Measurements from ENCODE around the gene ASB1.

Gene ASB1, protein sequence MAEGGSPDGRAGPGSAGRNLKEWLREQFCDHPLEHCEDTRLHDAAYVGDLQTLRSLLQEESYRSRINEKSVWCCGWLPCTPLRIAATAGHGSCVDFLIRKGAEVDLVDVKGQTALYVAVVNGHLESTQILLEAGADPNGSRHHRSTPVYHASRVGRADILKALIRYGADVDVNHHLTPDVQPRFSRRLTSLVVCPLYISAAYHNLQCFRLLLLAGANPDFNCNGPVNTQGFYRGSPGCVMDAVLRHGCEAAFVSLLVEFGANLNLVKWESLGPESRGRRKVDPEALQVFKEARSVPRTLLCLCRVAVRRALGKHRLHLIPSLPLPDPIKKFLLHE

GRCh38 chr2:238426568-238427434 is at the start of gene ASB1:
Gene ASB1 (plus strand): TSS chr2:238426927. CDS start chr2:238427071, 144 bp downstream.
- in situ Hi-C loops (cut with MboI; ENCODE audit: low pct_unique_long_range_greater_than_20kb, low sequenced_read_pairs) = no loop called here
- peak; percentile 84 for DNase-seq

DNA sequence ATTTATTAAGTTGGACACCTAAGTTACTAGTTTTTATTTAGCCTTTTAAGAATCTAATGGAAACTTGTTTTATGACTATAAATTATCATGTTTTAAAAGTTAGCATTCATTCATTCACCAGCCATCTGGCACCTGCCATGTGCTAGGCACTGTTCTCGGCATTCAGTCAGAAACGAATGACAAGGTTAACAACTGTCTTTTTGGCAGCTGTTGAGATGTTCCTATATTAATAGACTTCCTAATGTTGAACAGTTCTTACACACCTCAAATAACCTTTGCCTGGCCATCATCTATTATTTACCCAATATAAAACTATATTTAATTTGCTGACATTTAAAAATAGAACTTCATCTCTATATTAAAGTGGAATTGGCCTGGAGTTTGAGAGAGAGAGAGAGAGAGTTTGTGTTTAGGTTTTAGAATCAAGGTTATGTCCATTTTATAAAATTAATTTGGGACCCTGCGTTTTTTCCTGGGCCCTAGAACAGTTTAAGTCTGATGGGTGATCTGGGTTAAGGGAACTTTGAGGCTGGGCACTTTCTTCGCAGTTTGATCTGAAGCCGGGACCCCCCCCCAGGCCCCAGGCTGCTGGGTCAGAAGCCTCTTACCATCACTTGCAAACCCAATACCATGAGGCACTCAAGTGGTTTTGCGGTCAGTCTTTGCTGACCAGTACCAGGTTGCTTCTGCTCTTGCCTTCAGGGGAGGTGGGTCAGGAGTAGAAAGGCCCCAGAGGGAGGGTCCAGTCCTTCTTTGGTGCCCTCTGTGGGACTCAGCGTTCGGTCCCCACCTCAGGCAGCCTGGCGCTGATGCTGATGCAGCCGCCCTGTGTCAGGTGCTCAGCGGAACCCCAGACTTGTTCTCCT is 48.3 kb upstream of the ASB1 start:
- in situ Hi-C loops (cut with MboI; ENCODE audit: low pct_unique_long_range_greater_than_20kb, low sequenced_read_pairs) = no loop called here
- no peak for DNase-seq

- in situ Hi-C loops (cut with MboI; ENCODE audit: low pct_unique_long_range_greater_than_20kb, low sequenced_read_pairs) = no loop called here
- DNase-seq = peak; percentile 74
Observed at GRCh38 chr2:238379096-238379810, 47.5 kb upstream of the ASB1 start.

DNA sequence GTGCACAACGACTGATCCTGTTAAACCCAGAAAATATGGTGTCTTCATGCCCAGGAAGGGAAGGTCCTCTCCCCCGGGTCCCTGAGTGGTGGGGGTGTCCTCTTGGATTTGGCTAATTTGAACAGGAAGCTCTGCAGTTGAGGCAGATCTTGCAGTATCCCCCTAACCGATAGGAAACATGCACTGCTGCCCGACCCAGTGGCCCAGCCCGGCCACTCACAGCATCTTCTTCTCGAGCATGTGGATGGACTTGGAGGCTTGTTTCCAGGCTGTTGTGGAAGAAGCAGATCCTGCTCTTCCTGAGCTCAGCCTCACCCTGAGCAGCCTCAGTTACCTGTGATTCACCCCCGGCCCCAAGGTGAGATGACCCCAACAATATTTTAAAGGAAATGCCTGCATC is 46.4 kb upstream of the ASB1 start:
- in situ Hi-C loops (cut with MboI; ENCODE audit: low pct_unique_long_range_greater_than_20kb, low sequenced_read_pairs) = no loop called here
- no peak for DNase-seq

- in situ Hi-C loops (cut with MboI; ENCODE audit: low pct_unique_long_range_greater_than_20kb, low sequenced_read_pairs) = no loop called here
- DNase-seq = no peak
Observed at GRCh38 chr2:238380785-238381184, 45.9 kb upstream of the ASB1 start.

GRCh38 chr2:238381341-238382115 is 45.2 kb upstream of the ASB1 start:
- no peak for DNase-seq
- in situ Hi-C loops (cut with MboI; ENCODE audit: low pct_unique_long_range_greater_than_20kb, low sequenced_read_pairs) = no loop called here

DNA sequence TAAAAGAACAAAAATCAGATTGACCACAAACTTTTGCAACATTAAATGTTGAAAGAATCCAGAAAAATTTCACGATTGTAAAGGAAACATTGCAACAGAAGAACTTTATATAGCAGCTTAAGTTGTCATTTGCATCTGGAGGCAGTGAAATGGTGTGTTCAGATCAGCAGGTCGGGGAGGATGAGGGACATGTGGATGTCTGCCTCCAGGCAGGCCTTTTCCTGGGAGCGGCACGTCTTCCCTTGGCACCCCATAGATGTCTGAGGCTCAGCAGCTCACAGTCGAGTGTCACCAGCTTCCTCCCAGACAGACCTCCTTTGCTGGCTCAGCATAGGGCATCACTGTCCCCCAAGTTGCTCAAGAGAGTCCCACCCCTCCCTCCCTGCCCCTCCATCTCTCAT is 44.3 kb upstream of the ASB1 start:
- DNase-seq = no peak
- in situ Hi-C loops (cut with MboI; ENCODE audit: low pct_unique_long_range_greater_than_20kb, low sequenced_read_pairs) = no loop called here

GRCh38 chr2:238383135-238383534 is 43.6 kb upstream of the ASB1 start:
- in situ Hi-C loops (cut with MboI; ENCODE audit: low pct_unique_long_range_greater_than_20kb, low sequenced_read_pairs) = no loop called here
- no peak for DNase-seq

GRCh38 chr2:238383743-238384380 is 42.9 kb upstream of the ASB1 start:
- in situ Hi-C loops (cut with MboI; ENCODE audit: low pct_unique_long_range_greater_than_20kb, low sequenced_read_pairs) = no loop called here
- DNase-seq = no peak

- in situ Hi-C loops (cut with MboI; ENCODE audit: low pct_unique_long_range_greater_than_20kb, low sequenced_read_pairs) = no loop called here
- no peak for DNase-seq
Observed at GRCh38 chr2:238387332-238387731, 39.4 kb upstream of the ASB1 start.

- no peak for DNase-seq
Observed at GRCh38 chr2:238388794-238389193, 37.9 kb upstream of the ASB1 start.

DNA sequence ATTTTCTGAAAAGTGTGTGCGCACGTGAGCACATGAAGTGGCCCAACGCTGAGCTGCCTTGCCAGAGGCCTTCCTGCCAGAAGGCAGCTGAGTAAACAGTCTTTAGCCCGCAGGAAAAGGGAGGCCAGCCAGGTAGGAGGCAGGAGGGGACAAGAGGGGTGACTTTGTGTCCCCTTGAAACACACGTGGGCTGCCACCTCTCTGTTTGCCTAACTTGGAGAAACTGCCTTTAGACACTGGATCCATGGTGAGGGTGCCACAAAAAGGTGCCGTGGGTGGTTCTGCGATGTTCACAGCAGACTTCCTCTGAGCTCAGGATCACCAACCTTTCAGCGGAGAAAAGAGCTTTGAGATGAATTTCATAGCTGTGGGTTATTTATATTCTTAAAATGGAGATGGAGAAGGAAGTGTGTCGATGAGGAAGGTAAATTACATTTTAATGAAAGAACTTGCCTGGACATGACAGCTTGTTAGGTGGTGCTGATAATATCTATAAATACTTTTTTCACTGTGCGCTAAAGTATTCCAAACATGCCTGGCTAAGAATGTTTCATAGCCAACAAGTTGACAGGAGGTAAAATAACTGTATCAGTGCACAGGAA is 36.6 kb upstream of the ASB1 start:
- in situ Hi-C loops (cut with MboI; ENCODE audit: low pct_unique_long_range_greater_than_20kb, low sequenced_read_pairs) = no loop called here
- DNase-seq = peak; percentile 74

More at GRCh38 chr2:238388794-238389193, 37.9 kb upstream of the ASB1 start:
- in situ Hi-C loops (cut with MboI; ENCODE audit: low pct_unique_long_range_greater_than_20kb, low sequenced_read_pairs) = no loop called here

DNA sequence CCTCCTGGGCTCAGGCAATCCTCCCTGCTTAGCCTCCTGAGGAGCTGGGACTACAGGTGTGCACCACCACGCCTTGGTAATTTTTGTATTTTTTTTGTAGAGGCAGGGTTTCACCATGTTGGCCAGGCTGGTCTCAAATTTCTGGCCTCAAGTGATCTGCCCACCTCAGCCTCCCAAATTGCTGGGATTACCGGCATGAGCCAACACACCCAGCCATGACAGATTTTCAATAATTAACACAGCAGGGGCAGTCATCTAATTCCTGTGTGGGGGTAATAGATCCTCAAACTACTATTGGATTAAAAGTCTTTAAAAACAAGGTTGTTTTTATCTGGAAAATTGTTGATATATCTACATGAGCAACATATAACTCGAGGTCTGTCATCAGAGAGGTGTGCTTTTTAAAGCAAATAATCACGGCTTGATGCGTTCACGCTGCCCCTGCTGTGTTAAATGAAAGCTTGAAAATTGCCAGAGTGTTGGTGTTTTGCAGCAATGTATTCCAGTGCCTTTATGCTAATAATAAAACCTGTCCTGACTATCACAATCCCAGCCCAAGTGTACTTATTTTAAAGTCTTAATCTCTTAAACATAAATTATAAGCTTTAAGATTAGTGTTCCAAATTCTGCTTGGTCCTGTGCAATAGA is 35.6 kb upstream of the ASB1 start:
- in situ Hi-C loops (cut with MboI; ENCODE audit: low pct_unique_long_range_greater_than_20kb, low sequenced_read_pairs) = no loop called here
- no peak for DNase-seq

DNA sequence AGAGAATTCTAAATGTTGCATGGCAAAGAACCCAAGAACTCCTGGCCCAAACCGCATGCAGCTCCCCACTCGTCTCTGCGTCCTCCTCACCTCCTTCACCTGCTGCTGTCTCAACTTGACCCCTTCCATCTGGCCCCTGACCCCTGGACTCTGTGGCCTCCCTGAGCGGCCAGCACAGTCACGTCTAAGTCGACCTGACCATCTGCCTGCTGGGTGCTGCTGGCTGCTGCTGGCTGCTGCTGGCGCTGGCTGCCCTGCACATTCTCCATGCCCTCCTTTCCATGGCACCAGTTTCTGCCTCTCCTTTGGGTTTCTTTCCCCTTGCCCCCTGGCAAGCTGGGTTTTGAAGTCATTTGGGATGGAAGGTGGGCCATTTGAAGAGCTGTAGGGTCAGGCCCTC is 30.1 kb upstream of the ASB1 start:
- in situ Hi-C loops (cut with MboI; ENCODE audit: low pct_unique_long_range_greater_than_20kb, low sequenced_read_pairs) = no loop called here

GRCh38 chr2:238397356-238397755 is 29.4 kb upstream of the ASB1 start:
- in situ Hi-C loops (cut with MboI; ENCODE audit: low pct_unique_long_range_greater_than_20kb, low sequenced_read_pairs) = no loop called here
- DNase-seq = no peak

More for the DNA sequence above, 30.1 kb upstream of the ASB1 start:
- no peak for DNase-seq

DNA sequence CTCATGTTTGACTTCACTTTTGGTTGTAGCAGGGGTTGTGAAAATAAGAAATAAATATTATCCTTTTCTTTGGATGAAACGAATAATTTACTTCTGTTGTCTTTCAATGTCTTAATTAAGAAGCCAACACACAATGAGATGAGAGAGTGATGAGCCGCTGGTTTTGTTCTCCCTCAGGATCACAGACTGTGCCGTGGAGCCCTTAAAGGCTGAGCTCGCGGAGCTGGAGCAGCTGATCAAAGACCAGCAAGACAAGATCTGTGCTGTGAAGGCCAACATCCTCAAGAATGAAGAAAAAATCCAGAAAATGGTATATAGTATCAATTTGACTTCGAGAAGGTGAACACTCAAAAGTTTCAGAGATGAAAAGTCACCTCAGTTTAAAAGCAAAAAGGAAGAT is 28.1 kb upstream of the ASB1 start:
- no peak for DNase-seq

DNA sequence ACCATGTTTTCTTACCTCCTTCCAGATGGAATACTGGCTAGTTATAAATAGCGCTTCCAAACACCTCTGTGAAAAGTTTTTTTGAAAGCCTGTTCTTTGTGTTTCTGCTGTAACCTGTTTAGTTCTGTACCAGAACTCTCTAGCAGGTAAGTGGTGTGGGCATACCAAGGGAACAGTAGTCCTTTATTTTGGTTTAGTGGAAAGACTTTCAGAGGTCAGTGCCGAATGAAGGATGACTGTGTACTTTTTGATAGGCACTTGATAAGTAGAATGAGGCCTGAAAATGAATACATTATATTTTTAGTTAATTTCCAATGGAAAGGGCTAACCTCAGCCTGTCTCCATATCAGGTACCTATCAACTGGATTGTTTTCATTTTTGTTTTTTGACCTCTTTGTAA is 27.6 kb upstream of the ASB1 start:
- DNase-seq = no peak
- in situ Hi-C loops (cut with MboI; ENCODE audit: low pct_unique_long_range_greater_than_20kb, low sequenced_read_pairs) = no loop called here

More for the DNA sequence above, 28.1 kb upstream of the ASB1 start:
- in situ Hi-C loops (cut with MboI; ENCODE audit: low pct_unique_long_range_greater_than_20kb, low sequenced_read_pairs) = no loop called here

Data from KBM-7 (cell line).